ENCODE measurements around the gene FEM1A. TPM values are rescaled to one million over a fixed set of nuclear protein-coding genes. Genes with fewer than 3 reads are reported as not detected.

FEM1A gene
- total and polyA plus RNA-seq, 2 of the 13 experiments (the other 11 are each of a cell fraction or from before 2014, with no cell fraction given) = 3.2 to 10.8 TPM

DNA sequence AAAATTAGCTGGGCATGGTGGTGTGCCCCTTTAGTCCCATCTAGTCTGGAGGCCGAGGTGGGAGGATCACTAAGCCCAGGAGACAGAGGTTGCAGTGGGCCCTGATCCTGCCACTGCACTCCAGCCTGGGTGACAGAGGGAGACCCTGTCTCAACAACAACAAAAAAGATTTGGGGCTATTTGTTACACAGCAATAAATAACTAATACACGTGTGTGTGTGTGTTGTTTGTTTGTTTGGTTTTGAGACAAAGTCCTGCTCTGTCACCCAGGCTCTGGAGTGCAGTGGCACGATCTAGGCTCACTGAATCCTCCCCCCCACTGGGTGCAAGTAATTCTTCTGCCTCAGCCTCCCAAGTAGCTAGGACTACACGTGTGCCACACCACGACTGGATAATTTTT lies 32.9 kb upstream of the FEM1A start:
- no peak overlapping the region for H3K27ac ChIP-seq (ENCODE audit: extremely low read length, insufficient read depth, low read length)
- TF ChIP-seq RBAK (CRISPR knock-in tag; IDR thresholded peaks at IDR 0.05) = peak; percentile 77; the same call in 1 of the 2 replicates
- no peak for TF ChIP-seq NR2C2 (CRISPR knock-in tag; IDR thresholded peaks at IDR 0.05; ENCODE audit: borderline replicate concordance)
- TF ChIP-seq, protein P1, sequence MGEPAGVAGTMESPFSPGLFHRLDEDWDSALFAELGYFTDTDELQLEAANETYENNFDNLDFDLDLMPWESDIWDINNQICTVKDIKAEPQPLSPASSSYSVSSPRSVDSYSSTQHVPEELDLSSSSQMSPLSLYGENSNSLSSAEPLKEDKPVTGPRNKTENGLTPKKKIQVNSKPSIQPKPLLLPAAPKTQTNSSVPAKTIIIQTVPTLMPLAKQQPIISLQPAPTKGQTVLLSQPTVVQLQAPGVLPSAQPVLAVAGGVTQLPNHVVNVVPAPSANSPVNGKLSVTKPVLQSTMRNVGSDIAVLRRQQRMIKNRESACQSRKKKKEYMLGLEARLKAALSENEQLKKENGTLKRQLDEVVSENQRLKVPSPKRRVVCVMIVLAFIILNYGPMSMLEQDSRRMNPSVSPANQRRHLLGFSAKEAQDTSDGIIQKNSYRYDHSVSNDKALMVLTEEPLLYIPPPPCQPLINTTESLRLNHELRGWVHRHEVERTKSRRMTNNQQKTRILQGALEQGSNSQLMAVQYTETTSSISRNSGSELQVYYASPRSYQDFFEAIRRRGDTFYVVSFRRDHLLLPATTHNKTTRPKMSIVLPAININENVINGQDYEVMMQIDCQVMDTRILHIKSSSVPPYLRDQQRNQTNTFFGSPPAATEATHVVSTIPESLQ (CRISPR knock-in tag; conservative IDR thresholded peaks at IDR 0.05) = no peak
- TF ChIP-seq, protein P2, sequence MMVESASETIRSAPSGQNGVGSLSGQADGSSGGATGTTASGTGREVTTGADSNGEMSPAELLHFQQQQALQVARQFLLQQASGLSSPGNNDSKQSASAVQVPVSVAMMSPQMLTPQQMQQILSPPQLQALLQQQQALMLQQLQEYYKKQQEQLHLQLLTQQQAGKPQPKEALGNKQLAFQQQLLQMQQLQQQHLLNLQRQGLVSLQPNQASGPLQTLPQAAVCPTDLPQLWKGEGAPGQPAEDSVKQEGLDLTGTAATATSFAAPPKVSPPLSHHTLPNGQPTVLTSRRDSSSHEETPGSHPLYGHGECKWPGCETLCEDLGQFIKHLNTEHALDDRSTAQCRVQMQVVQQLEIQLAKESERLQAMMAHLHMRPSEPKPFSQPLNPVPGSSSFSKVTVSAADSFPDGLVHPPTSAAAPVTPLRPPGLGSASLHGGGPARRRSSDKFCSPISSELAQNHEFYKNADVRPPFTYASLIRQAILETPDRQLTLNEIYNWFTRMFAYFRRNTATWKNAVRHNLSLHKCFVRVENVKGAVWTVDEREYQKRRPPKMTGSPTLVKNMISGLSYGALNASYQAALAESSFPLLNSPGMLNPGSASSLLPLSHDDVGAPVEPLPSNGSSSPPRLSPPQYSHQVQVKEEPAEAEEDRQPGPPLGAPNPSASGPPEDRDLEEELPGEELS (CRISPR knock-in tag; IDR thresholded peaks at IDR 0.05) = no peak
- no peak for TF ChIP-seq CC2D1A (CRISPR knock-in tag; IDR thresholded peaks at IDR 0.05)
- TF ChIP-seq MAFG (CRISPR knock-in tag; IDR thresholded peaks at IDR 0.05) = no peak
- ChIA-PET CTCF (ENCODE audit: low intra/inter-chr PET ratio, low total read pairs) (no interaction called here), POLR2A (no interaction called here)
- in situ Hi-C loops (cut with HindIII; ENCODE audit: extremely low pct_ligation_motif_present, low pct_unique_long_range_greater_than_20kb) = no loop called here
- H3K79me2 ChIP-seq (ENCODE audit: insufficient read depth, low read length) = no peaks in the 10 kb centered on the region
- WGBS (ENCODE audit: low lambda C conversion rate) = 50% methylated on average over 4 of the region's 5 CpGs
- intact Hi-C loops (cut with micrococcal nuclease; ENCODE audit: unreplicated experiment) = no loop called here
- H4K20me1 ChIP-seq (ENCODE audit: insufficient read depth, low read length) = no peaks in the 10 kb centered on the region
- no peak overlapping the region for H3K4me3 ChIP-seq (replicated peaks in 1 of 3; ENCODE audit: insufficient read depth in 1 of 3, low read depth in 2 of 3, low read length in 3 of 3)
- H3K27me3 ChIP-seq (ENCODE audit: control insufficient read depth in 1 of 2, insufficient read depth in 2 of 2, low read length in 2 of 2) = 0 out of 5 replicates have a peak, but pooled peaks cover 0 to 3% of the 10 kb centered on the region in 2 experiments
- ATAC-seq = no peak
- H2AFZ ChIP-seq (ENCODE audit: low read length) = no peak overlapping the region
- FAIRE-seq = no peak
- DNase-seq (ENCODE audit: low spot score) = no peak
- H3K9ac ChIP-seq (ENCODE audit: insufficient read depth, low read depth, low read length) = no peak overlapping the region
- no TSS peak for BruUV-seq (replicated peaks)
- no peaks in the 10 kb centered on the region for H3K36me3 ChIP-seq (replicated peaks in 1 of 2; ENCODE audit: control insufficient read depth in 1 of 2, insufficient read depth in 2 of 2, low read length in 2 of 2)
- no peak overlapping the region for H3K4me2 ChIP-seq (ENCODE audit: low read depth, low read length)
- H3K9me3 ChIP-seq (ENCODE audit: low read length) = no peaks in the 10 kb centered on the region
- peaks cover 36% of the 10 kb centered on the region for H3K4me1 ChIP-seq (ENCODE audit: insufficient read depth, low read length)
